Liver (tissue), 9 donors: ENCODE measurements around the gene GHDC. TPM values are rescaled to one million over a fixed set of nuclear protein-coding genes. Genes with fewer than 3 reads are reported as not detected.

Experiments used
- DNase-seq: peaks from one replicate; pipeline ENCODE4 v3.0.0-alpha.2; 2017; ENCODE audit warnings: low spot score
- H3K27ac ChIP-seq, 2 donors: one replicate each; pipeline ENCODE4 v1.7.0; 2013; ENCODE audit warnings: inconsistent platforms in 2 of 2, low read length in 2 of 2, control low read depth in 1 of 2, low read depth in 1 of 2, mild to moderate bottlenecking in 1 of 2
- H3K27me3 ChIP-seq, 4 donors: one replicate each; pipeline versions ENCODE4 v1.6.1 to v1.7.0; 2013; ENCODE audit warnings: low read length in 3 of 4, inconsistent platforms in 1 of 4, mild to moderate bottlenecking in 1 of 4, moderate library complexity in 1 of 4; ENCODE audit not compliant: control insufficient read depth in 4 of 4, insufficient read depth in 4 of 4
- H3K36me3 ChIP-seq, 4 donors: one replicate each; pipeline versions ENCODE4 v1.6.1 to v1.7.0; 2013; ENCODE audit warnings: low read length in 3 of 4, mild to moderate bottlenecking in 3 of 4, low read depth in 1 of 4, moderate library complexity in 1 of 4; ENCODE audit not compliant: control insufficient read depth in 4 of 4, insufficient read depth in 3 of 4
- H3K4me1 ChIP-seq, 4 donors: one replicate each; pipeline versions ENCODE4 v1.6.1 to v1.7.0; 2013; ENCODE audit warnings: low read length in 3 of 4, mild to moderate bottlenecking in 3 of 4, moderate library complexity in 1 of 4; ENCODE audit not compliant: control insufficient read depth in 4 of 4, insufficient read depth in 4 of 4
- H3K4me3 ChIP-seq, 3 donors: one replicate each; pipeline versions ENCODE4 v1.6.1 to v1.7.0; 2013; ENCODE audit warnings: low read length in 3 of 3, control low read depth in 1 of 3, low read depth in 1 of 3, mild to moderate bottlenecking in 1 of 3
- H3K9ac ChIP-seq, 2 donors: one replicate each; pipeline ENCODE4 v1.7.0; 2013; ENCODE audit warnings: low read length in 2 of 2, mild to moderate bottlenecking in 2 of 2, moderate library complexity in 2 of 2, control low read depth in 1 of 2, low read depth in 1 of 2
- H3K9me3 ChIP-seq, 4 donors: one replicate each; pipeline versions ENCODE4 v1.6.1 to v1.7.0; 2013; ENCODE audit warnings: low read length in 3 of 4; ENCODE audit not compliant: control insufficient read depth in 4 of 4
- EGR1 ChIP-seq, 2 donors: IDR thresholded peaks; 2 replicates each; pipeline ENCODE4 v1.6.1; 2016 to 2018; ENCODE audit warnings: antibody characterized with exemption in 2 of 2, low read depth in 2 of 2
- FOXA1 ChIP-seq: IDR thresholded peaks from 2 replicates; pipeline ENCODE4 v1.6.1; 2016; ENCODE audit warnings: antibody characterized with exemption
- FOXA2 ChIP-seq: IDR thresholded peaks from 2 replicates; pipeline ENCODE4 v1.6.1; 2016; ENCODE audit warnings: antibody characterized with exemption
- GABPA ChIP-seq, 2 donors: IDR thresholded peaks in 1 of 2; conservative IDR thresholded peaks in 1 of 2; 2 replicates each; pipeline ENCODE4 v1.6.1; 2016; ENCODE audit warnings: antibody characterized with exemption in 2 of 2, mild to moderate bottlenecking in 1 of 2, moderate library complexity in 1 of 2
- HNF4A ChIP-seq, 2 donors: conservative IDR thresholded peaks; 2 replicates each; pipeline ENCODE4 v1.6.1; 2016; ENCODE audit warnings: antibody characterized with exemption in 2 of 2, mild to moderate bottlenecking in 2 of 2
- HNF4G ChIP-seq: IDR thresholded peaks from 2 replicates; pipeline ENCODE4 v1.6.1; 2016; ENCODE audit warnings: antibody characterized with exemption
- JUND ChIP-seq, 2 donors: IDR thresholded peaks; 2 replicates each; pipeline ENCODE4 v1.6.1; 2016; ENCODE audit warnings: antibody characterized with exemption in 2 of 2
- NR2F2 ChIP-seq: IDR thresholded peaks from 2 replicates; pipeline ENCODE4 v1.6.1; 2016; ENCODE audit warnings: antibody characterized with exemption
- RAD21 ChIP-seq, 2 donors: IDR thresholded peaks; 2 replicates each; pipeline ENCODE4 v1.6.1; 2016; ENCODE audit warnings: antibody characterized with exemption in 2 of 2, mild to moderate bottlenecking in 2 of 2
- RXRA ChIP-seq, 2 donors: IDR thresholded peaks; 2 replicates each; pipeline ENCODE4 v1.6.1; 2017 to 2018; ENCODE audit warnings: antibody characterized with exemption in 2 of 2, mild to moderate bottlenecking in 1 of 2
- SP1 ChIP-seq: IDR thresholded peaks from 2 replicates; pipeline ENCODE4 v1.6.1; 2018; ENCODE audit warnings: antibody characterized with exemption, mild to moderate bottlenecking
- TAF1 ChIP-seq: conservative IDR thresholded peaks from 2 replicates; pipeline ENCODE4 v1.6.1; 2016; ENCODE audit warnings: antibody characterized with exemption, mild to moderate bottlenecking
- YY1 ChIP-seq: IDR thresholded peaks from 2 replicates; pipeline ENCODE4 v1.6.1; 2016; ENCODE audit warnings: antibody characterized with exemption, mild to moderate bottlenecking
- WGBS: extraction: QIAGEN DNeasy Blood & Tissue Kit; methylation state at CpG from one replicate; pipeline ENCODE4 v1.1.7; 2013; 5-methylcytosine and 5-hydroxymethylcytosine counted together
- polyA plus RNA-seq, 2 donors: library from polyadenylated mRNA; stranded (reverse) in 1 of 2; unstranded in 1 of 2; fragments of 200-250 nt in 1 of 2; fragments of >200 nt in 1 of 2; fragmentation: Nextera tagmentation in 1 of 2; extraction: Ambion mirVana in 1 of 2; gene quantifications; one replicate each; pipeline versions ENCODE4 v1.2.1 to v1.2.3, GENCODE V29; 2013 to 2015
- total RNA-seq, 2 donors: library from RNA; depleted of rRNA; stranded (reverse); fragments of >200 nt; gene quantifications; one replicate each; pipeline ENCODE4 v1.2.3, GENCODE V29; 2014
- TF ChIP-seq, protein P1 (sequence below): IDR thresholded peaks from 2 replicates; pipeline ENCODE4 v1.6.1; 2016; ENCODE audit warnings: antibody characterized with exemption
- TF ChIP-seq, protein P2 (sequence below): IDR thresholded peaks from 2 replicates; pipeline ENCODE4 v1.6.1; 2016; ENCODE audit warnings: antibody characterized with exemption
- TF ChIP-seq, protein P3 (sequence below): IDR thresholded peaks from 2 replicates; pipeline ENCODE4 v1.6.1; 2016; ENCODE audit warnings: antibody characterized with exemption
- TF ChIP-seq, protein P4 (sequence below): fragments of 150-350 bp; IDR thresholded peaks from 2 replicates; pipeline ENCODE4 v1.5.1; 2017; ENCODE audit warnings: improper control_type of control experiment, low read depth, low read length; ENCODE audit not compliant: missing input control
- TF ChIP-seq, protein P5 (sequence below): IDR thresholded peaks from 2 replicates; pipeline ENCODE4 v1.6.1; 2016; ENCODE audit warnings: antibody characterized with exemption, mild to moderate bottlenecking
- donor health status: healthy.
- donor health status: healthy.
- donor health status: healthy.
- donor health status: healthy.
- donor health status: healthy.

The GHDC gene
- total and polyA plus RNA-seq, 4 donors, result 10.0 to 17.6 (median 12.3) TPM

DNA sequence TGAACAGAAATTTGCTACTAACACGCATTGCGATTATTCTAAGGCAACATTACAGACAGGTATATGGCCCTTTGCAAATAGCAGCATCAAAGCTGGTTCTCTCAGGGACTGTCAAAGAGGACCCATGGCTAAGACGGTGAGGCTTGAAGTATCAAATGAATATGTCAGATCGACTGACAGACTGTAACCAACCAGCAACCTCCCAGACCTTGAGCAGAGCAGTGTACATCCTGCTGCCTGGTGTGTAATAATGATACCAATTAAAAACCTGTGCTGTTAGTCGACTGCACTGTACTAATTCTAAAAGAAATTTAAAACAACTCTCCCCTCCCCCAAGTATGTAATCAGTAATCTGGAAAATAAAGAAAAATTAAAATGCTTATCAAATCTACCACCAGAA, 35.9 kb upstream of the GHDC start:
- Histone ChIP-seq H3K9ac (no peak overlapping the region), H3K4me1 (peaks cover 0 to 2% (median 0%) of the 10 kb centered on the region in 4 donors), H3K4me3 (no peak overlapping the region), H3K9me3 (no peaks in the 10 kb centered on the region), H3K27me3 (no peaks in the 10 kb centered on the region), H3K36me3 (peaks cover 0 to 2% (median 0%) of the 10 kb centered on the region in 4 donors), H3K27ac (no peak overlapping the region)
- no peak for DNase-seq
- WGBS, result 91% methylated on average over 5 of the region's 5 CpGs
- TF ChIP-seq, protein P1, sequence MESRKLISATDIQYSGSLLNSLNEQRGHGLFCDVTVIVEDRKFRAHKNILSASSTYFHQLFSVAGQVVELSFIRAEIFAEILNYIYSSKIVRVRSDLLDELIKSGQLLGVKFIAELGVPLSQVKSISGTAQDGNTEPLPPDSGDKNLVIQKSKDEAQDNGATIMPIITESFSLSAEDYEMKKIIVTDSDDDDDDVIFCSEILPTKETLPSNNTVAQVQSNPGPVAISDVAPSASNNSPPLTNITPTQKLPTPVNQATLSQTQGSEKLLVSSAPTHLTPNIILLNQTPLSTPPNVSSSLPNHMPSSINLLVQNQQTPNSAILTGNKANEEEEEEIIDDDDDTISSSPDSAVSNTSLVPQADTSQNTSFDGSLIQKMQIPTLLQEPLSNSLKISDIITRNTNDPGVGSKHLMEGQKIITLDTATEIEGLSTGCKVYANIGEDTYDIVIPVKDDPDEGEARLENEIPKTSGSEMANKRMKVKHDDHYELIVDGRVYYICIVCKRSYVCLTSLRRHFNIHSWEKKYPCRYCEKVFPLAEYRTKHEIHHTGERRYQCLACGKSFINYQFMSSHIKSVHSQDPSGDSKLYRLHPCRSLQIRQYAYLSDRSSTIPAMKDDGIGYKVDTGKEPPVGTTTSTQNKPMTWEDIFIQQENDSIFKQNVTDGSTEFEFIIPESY, result no peak
- TF ChIP-seq, protein P2, sequence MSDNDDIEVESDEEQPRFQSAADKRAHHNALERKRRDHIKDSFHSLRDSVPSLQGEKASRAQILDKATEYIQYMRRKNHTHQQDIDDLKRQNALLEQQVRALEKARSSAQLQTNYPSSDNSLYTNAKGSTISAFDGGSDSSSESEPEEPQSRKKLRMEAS, result no peak
- no peak for TF ChIP-seq NR2F2
- TF ChIP-seq, protein P3, sequence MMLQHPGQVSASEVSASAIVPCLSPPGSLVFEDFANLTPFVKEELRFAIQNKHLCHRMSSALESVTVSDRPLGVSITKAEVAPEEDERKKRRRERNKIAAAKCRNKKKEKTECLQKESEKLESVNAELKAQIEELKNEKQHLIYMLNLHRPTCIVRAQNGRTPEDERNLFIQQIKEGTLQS, result no peak
- no peak for TF ChIP-seq RXRA (IDR thresholded peaks at IDR 0.05)
- TF ChIP-seq, protein P4, sequence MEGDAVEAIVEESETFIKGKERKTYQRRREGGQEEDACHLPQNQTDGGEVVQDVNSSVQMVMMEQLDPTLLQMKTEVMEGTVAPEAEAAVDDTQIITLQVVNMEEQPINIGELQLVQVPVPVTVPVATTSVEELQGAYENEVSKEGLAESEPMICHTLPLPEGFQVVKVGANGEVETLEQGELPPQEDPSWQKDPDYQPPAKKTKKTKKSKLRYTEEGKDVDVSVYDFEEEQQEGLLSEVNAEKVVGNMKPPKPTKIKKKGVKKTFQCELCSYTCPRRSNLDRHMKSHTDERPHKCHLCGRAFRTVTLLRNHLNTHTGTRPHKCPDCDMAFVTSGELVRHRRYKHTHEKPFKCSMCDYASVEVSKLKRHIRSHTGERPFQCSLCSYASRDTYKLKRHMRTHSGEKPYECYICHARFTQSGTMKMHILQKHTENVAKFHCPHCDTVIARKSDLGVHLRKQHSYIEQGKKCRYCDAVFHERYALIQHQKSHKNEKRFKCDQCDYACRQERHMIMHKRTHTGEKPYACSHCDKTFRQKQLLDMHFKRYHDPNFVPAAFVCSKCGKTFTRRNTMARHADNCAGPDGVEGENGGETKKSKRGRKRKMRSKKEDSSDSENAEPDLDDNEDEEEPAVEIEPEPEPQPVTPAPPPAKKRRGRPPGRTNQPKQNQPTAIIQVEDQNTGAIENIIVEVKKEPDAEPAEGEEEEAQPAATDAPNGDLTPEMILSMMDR, result no peak
- TF ChIP-seq TAF1, result no peak
- TF ChIP-seq GABPA (IDR thresholded peaks at IDR 0.05 in 1 of 2, conservative IDR thresholded peaks at IDR 0.05 in 1 of 2), result no peak
- TF ChIP-seq HNF4A (conservative IDR thresholded peaks at IDR 0.05), result no peak
- no peak for TF ChIP-seq FOXA2
- TF ChIP-seq SP1, result no peak
- no peak for TF ChIP-seq EGR1 (IDR thresholded peaks at IDR 0.05; ENCODE audit: low read depth in 2 of 2)
- TF ChIP-seq, protein P5, sequence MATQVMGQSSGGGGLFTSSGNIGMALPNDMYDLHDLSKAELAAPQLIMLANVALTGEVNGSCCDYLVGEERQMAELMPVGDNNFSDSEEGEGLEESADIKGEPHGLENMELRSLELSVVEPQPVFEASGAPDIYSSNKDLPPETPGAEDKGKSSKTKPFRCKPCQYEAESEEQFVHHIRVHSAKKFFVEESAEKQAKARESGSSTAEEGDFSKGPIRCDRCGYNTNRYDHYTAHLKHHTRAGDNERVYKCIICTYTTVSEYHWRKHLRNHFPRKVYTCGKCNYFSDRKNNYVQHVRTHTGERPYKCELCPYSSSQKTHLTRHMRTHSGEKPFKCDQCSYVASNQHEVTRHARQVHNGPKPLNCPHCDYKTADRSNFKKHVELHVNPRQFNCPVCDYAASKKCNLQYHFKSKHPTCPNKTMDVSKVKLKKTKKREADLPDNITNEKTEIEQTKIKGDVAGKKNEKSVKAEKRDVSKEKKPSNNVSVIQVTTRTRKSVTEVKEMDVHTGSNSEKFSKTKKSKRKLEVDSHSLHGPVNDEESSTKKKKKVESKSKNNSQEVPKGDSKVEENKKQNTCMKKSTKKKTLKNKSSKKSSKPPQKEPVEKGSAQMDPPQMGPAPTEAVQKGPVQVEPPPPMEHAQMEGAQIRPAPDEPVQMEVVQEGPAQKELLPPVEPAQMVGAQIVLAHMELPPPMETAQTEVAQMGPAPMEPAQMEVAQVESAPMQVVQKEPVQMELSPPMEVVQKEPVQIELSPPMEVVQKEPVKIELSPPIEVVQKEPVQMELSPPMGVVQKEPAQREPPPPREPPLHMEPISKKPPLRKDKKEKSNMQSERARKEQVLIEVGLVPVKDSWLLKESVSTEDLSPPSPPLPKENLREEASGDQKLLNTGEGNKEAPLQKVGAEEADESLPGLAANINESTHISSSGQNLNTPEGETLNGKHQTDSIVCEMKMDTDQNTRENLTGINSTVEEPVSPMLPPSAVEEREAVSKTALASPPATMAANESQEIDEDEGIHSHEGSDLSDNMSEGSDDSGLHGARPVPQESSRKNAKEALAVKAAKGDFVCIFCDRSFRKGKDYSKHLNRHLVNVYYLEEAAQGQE, result no peak
- TF ChIP-seq YY1, result no peak
- TF ChIP-seq FOXA1, result no peak
- TF ChIP-seq JUND (IDR thresholded peaks at IDR 0.05), result no peak
- no peak for TF ChIP-seq RAD21 (IDR thresholded peaks at IDR 0.05)
- no peak for TF ChIP-seq HNF4G
